HG02763 (cell line): ENCODE data around the gene DOK6.
"Not testable (repeated sequence)": the region's sequence is repeated elsewhere in the genome, so short reads cannot be mapped to it uniquely, and the experiment has no call there.

Experiments
- ATAC-seq: cut with Tn5 transposase; IDR thresholded peaks from one replicate; pipeline ENCODE4 v1.9.1; 2021; ENCODE audit warnings: mild to moderate bottlenecking, moderate library complexity; ENCODE audit not compliant: unreplicated experiment

The DOK6 gene

GRCh38 chr18:69845593-69846506 is 445.2 kb downstream of the DOK6 start:
- no peak for ATAC-seq

- ATAC-seq: no peak
These were observed 452.4 kb downstream of the DOK6 start for GRCh38 chr18:69853051-69853450.

- ATAC-seq: no peak
These were observed 453.8 kb downstream of the DOK6 start for GRCh38 chr18:69854455-69854854.

- no peak for ATAC-seq
These were observed 458.2 kb downstream of the DOK6 start for GRCh38 chr18:69858897-69859296.

- ATAC-seq: peak; percentile 71
These were observed 464.1 kb downstream of the DOK6 start for GRCh38 chr18:69864802-69865201.

- ATAC-seq: no peak
These were observed 465.1 kb downstream of the DOK6 start for GRCh38 chr18:69865776-69866175.

- ATAC-seq: no peak
These were observed 465.5 kb downstream of the DOK6 start for GRCh38 chr18:69866212-69866611.

GRCh38 chr18:69870736-69871135 is 470.0 kb downstream of the DOK6 start:
- no peak for ATAC-seq

- no peak for ATAC-seq
These were observed 470.7 kb downstream of the DOK6 start for GRCh38 chr18:69871363-69871762.

- ATAC-seq: no peak
These were observed 472.0 kb downstream of the DOK6 start for GRCh38 chr18:69872661-69873060.

GRCh38 chr18:69874058-69874457 is 473.4 kb downstream of the DOK6 start:
- ATAC-seq: no peak

GRCh38 chr18:69876490-69876889 is 475.8 kb downstream of the DOK6 start:
- ATAC-seq: no peak

- no peak for ATAC-seq
These were observed 477.7 kb downstream of the DOK6 start for GRCh38 chr18:69878213-69878933.

GRCh38 chr18:69879051-69879450 is 478.4 kb downstream of the DOK6 start:
- ATAC-seq: not testable (repeated sequence)

GRCh38 chr18:69880083-69880482 is 479.4 kb downstream of the DOK6 start:
- no peak for ATAC-seq

- peak; percentile 25 for ATAC-seq
These were observed 482.4 kb downstream of the DOK6 start for GRCh38 chr18:69882965-69883668.

- ATAC-seq: no peak
These were observed 483.1 kb downstream of the DOK6 start for GRCh38 chr18:69883781-69884180.

GRCh38 chr18:69885355-69885754 is 484.7 kb downstream of the DOK6 start:
- ATAC-seq: no peak

- peak; percentile 84 for ATAC-seq
These were observed 485.3 kb downstream of the DOK6 start for GRCh38 chr18:69885841-69886531.

- no peak for ATAC-seq
These were observed 486.6 kb downstream of the DOK6 start for GRCh38 chr18:69887256-69887655.

GRCh38 chr18:69889009-69889408 is 488.3 kb downstream of the DOK6 start:
- no peak for ATAC-seq
